HG03159 (cell line): ENCODE results near the gene GPRIN1.

Experiments used
- ATAC-seq: cut with Tn5 transposase; IDR thresholded peaks from one replicate; pipeline ENCODE4 v1.9.1; 2021; ENCODE audit warnings: mild to moderate bottlenecking, moderate library complexity; ENCODE audit not compliant: unreplicated experiment

The GPRIN1 gene

GRCh38 chr5:176609724-176610434, at the start of gene GPRIN1:
Gene GPRIN1 (minus strand): TSS chr5:176610156. CDS start chr5:176599834, 10,322 bp downstream.
- peak; percentile 69 for ATAC-seq

- no peak for ATAC-seq
These were observed 49.5 kb upstream of the GPRIN1 start for GRCh38 chr5:176659512-176659839.

- ATAC-seq = peak; percentile 35
These were observed 49.0 kb upstream of the GPRIN1 start for GRCh38 chr5:176658817-176659511.

- ATAC-seq = peak; percentile 52
These were observed 48.1 kb upstream of the GPRIN1 start for GRCh38 chr5:176658007-176658599.

- ATAC-seq = no peak
These were observed 46.6 kb upstream of the GPRIN1 start for GRCh38 chr5:176656467-176656990.

- no peak for ATAC-seq
These were observed 44.9 kb upstream of the GPRIN1 start for GRCh38 chr5:176654856-176655255.

GRCh38 chr5:176653401-176654385, 43.7 kb upstream of the GPRIN1 start:
- ATAC-seq = no peak

GRCh38 chr5:176652136-176652535, 42.2 kb upstream of the GPRIN1 start:
- no peak for ATAC-seq

GRCh38 chr5:176651472-176651980, 41.6 kb upstream of the GPRIN1 start:
- no peak for ATAC-seq

GRCh38 chr5:176650354-176650884, 40.5 kb upstream of the GPRIN1 start:
- no peak for ATAC-seq

GRCh38 chr5:176648474-176649194, 38.7 kb upstream of the GPRIN1 start:
- ATAC-seq = no peak

- ATAC-seq = no peak
These were observed 38.0 kb upstream of the GPRIN1 start for GRCh38 chr5:176647843-176648473.

- ATAC-seq = peak; percentile 93
These were observed 37.3 kb upstream of the GPRIN1 start, which contains the start of gene TSPAN17 for GRCh38 chr5:176647030-176647842. Gene TSPAN17 (plus strand): TSS chr5:176647484. CDS start chr5:176647616, 132 bp downstream.

GRCh38 chr5:176646707-176647029, 36.7 kb upstream of the GPRIN1 start:
- peak; percentile 17 for ATAC-seq

GRCh38 chr5:176646049-176646706, 36.2 kb upstream of the GPRIN1 start:
- ATAC-seq = no peak

GRCh38 chr5:176644878-176645670, 35.1 kb upstream of the GPRIN1 start:
- no peak for ATAC-seq

GRCh38 chr5:176644294-176644693, 34.3 kb upstream of the GPRIN1 start:
- ATAC-seq = no peak
